Measurements from ENCODE around the gene FERD3L. TPM values are rescaled to one million over a fixed set of nuclear protein-coding genes. Genes with fewer than 3 reads are reported as not detected.
A peak's percentile ranks its signal among the peaks of the same experiment; 100 is the strongest.

The FERD3L gene
- total RNA-seq, 4 donors from 2014 or later: not detected

GRCh38 chr7:19102884-19103283 is 42.3 kb downstream of the FERD3L start:
- Histone ChIP-seq H3K4me3 (no peak overlapping the region), H3K9me3 (no peaks in the 10 kb centered on the region), H3K36me3 (no peaks in the 10 kb centered on the region), H3K27me3 (peaks cover 0 to 28% (median 6%) of the 10 kb centered on the region in 4 donors), H3K4me1 (peaks cover 13 to 21% (median 20%) of the 10 kb centered on the region in 4 donors), H3K27ac (replicated peaks in 1 of 4) (no peak overlapping the region)
- DNase-seq (ENCODE audit: extremely low spot score): peak; percentile 74
- no peak for TF ChIP-seq POLR2AphosphoS5 (IDR thresholded peaks at IDR 0.05)
- TF ChIP-seq CTCF (IDR thresholded peaks at IDR 0.05): no peak
- no peak for TF ChIP-seq POLR2A (IDR thresholded peaks at IDR 0.05; ENCODE audit: low read depth)
- no peak for TF ChIP-seq EP300 (IDR thresholded peaks at IDR 0.05)
- intact Hi-C loops (cut with DNase I): no loop called here
- 92% methylated on average over 4 of the region's 4 CpGs for WGBS

DNA sequence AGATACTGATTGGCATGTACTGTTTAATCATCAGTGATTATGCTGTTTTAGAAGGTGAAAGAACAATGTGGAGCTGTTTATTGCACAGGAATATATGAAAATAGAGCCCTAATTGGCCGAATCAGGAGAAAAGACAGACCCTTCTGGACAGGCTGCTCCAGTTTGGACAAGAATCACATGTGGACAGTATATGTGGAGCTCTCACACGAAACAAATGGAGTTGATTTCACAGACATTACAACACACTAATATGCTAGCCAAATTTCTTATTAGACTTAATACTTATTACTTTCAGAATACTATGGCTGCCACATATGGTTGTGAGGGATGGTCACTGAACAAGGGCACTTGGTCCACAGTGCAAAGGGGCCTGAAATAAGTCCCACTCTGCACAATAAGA is 43.3 kb downstream of the FERD3L start:
- H3K4me1 ChIP-seq: peaks cover 4 to 13% (median 11%) of the 10 kb centered on the region in 4 donors
- no peaks in the 10 kb centered on the region for H3K36me3 ChIP-seq
- 87% methylated on average over 2 of the region's 2 CpGs for WGBS
- no peak overlapping the region for H3K27ac ChIP-seq (replicated peaks in 1 of 4)
- intact Hi-C loops (cut with DNase I): no loop called here
- TF ChIP-seq EP300 (IDR thresholded peaks at IDR 0.05) (no peak), CTCF (IDR thresholded peaks at IDR 0.05) (no peak), POLR2AphosphoS5 (IDR thresholded peaks at IDR 0.05) (no peak), POLR2A (IDR thresholded peaks at IDR 0.05; ENCODE audit: low read depth) (no peak)
- no peaks in the 10 kb centered on the region for H3K9me3 ChIP-seq
- H3K27me3 ChIP-seq: peaks cover 0 to 19% (median 1%) of the 10 kb centered on the region in 4 donors
- H3K4me3 ChIP-seq: no peak overlapping the region
- peak; percentile 24 for DNase-seq (ENCODE audit: extremely low spot score)

DNA sequence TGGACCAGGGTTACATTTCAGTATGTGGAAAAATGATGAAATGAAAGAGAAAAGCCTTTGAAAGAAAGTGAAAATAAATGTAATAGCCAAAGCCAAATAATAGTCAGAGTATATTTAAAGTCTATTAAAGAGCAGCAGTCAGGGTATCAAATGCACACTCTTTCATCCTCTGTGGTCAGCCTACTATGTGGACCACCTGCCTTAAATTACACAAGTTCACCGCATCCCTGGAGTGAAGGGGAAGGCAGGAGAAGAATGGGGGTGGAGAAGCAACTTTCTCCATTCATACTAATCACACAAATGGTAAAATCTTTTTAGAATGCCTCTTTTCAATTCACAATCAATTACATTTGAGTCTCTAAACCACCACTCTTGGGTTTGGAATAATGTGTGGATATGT is 43.7 kb downstream of the FERD3L start:
- no peak overlapping the region for H3K27ac ChIP-seq (replicated peaks in 1 of 4)
- H3K4me3 ChIP-seq: no peak overlapping the region
- H3K9me3 ChIP-seq: no peaks in the 10 kb centered on the region
- no peak for DNase-seq (ENCODE audit: extremely low spot score)
- no peaks in the 10 kb centered on the region for H3K36me3 ChIP-seq
- H3K27me3 ChIP-seq: peaks cover 0 to 15% (median 0%) of the 10 kb centered on the region in 4 donors
- intact Hi-C loops (cut with DNase I): no loop called here
- 97% methylated on average over 1 of the region's 1 CpG for WGBS
- peaks cover 0 to 9% (median 7%) of the 10 kb centered on the region in 4 donors for H3K4me1 ChIP-seq
- no peak for TF ChIP-seq CTCF (IDR thresholded peaks at IDR 0.05)
- no peak for TF ChIP-seq POLR2A (IDR thresholded peaks at IDR 0.05; ENCODE audit: low read depth)
- TF ChIP-seq EP300 (IDR thresholded peaks at IDR 0.05): no peak
- no peak for TF ChIP-seq POLR2AphosphoS5 (IDR thresholded peaks at IDR 0.05)

DNA sequence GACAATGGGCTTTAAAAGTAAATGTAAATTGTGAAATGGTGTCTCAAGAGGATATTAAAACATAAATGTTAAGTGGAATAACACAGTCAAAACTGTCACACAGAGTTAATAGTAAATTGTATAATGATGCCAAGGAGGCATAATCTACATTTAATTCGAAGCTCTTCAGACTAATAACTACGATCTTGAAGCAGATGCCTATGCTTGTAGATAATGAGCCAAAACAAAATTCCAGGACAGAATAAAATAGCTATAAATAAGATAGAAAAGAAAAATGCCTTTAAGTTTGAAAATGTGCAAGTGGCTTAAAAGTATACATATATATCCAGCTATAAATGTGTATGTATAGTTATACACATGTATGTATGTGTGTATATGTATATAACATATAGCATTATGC is 45.3 kb downstream of the FERD3L start:
- TF ChIP-seq EP300 (IDR thresholded peaks at IDR 0.05): no peak
- TF ChIP-seq POLR2A (IDR thresholded peaks at IDR 0.05; ENCODE audit: low read depth): no peak
- TF ChIP-seq CTCF (IDR thresholded peaks at IDR 0.05): no peak
- no peak for TF ChIP-seq POLR2AphosphoS5 (IDR thresholded peaks at IDR 0.05)
- no peaks in the 10 kb centered on the region for H3K36me3 ChIP-seq
- 52% methylated on average over 2 of the region's 2 CpGs for WGBS
- H3K9me3 ChIP-seq: no peaks in the 10 kb centered on the region
- intact Hi-C loops (cut with DNase I): no loop called here
- peaks cover 0 to 5% (median 0%) of the 10 kb centered on the region in 4 donors for H3K27me3 ChIP-seq
- H3K4me3 ChIP-seq: no peak overlapping the region
- no peaks in the 10 kb centered on the region for H3K4me1 ChIP-seq
- H3K27ac ChIP-seq (replicated peaks in 1 of 4): no peak overlapping the region
- DNase-seq (ENCODE audit: extremely low spot score): no peak

DNA sequence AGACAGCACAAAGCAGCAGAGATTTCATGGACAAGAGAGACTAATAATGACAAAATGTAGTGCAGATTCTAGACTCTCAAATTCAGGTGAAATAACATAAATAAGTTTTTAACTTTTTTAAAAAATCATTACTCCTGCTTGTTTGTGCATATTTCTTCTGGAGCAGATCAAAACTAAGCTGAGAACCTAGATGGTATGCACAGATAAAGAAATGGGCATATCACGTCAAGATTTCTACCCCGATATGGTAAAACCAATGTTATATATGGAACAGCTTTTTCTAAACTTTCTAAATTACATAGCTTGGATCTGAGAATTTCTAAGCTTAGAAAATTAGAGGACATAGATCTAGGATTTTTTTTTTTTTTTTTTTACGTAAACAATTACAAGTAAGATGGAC is 46.0 kb downstream of the FERD3L start:
- no peak for DNase-seq (ENCODE audit: extremely low spot score)
- no peaks in the 10 kb centered on the region for H3K9me3 ChIP-seq
- no peaks in the 10 kb centered on the region for H3K4me1 ChIP-seq
- H3K27me3 ChIP-seq: peaks cover 0 to 5% (median 0%) of the 10 kb centered on the region in 4 donors
- intact Hi-C loops (cut with DNase I): no loop called here
- H3K36me3 ChIP-seq: no peaks in the 10 kb centered on the region
- 87% methylated on average over 3 of the region's 3 CpGs for WGBS
- H3K27ac ChIP-seq (replicated peaks in 1 of 4): no peak overlapping the region
- TF ChIP-seq EP300 (IDR thresholded peaks at IDR 0.05) (no peak), CTCF (IDR thresholded peaks at IDR 0.05) (no peak), POLR2AphosphoS5 (IDR thresholded peaks at IDR 0.05) (no peak), POLR2A (IDR thresholded peaks at IDR 0.05; ENCODE audit: low read depth) (no peak)
- H3K4me3 ChIP-seq: no peak overlapping the region
